HG03196 (cell line): ENCODE results near the gene SUN2.

Experiments used
- ATAC-seq: cut with Tn5 transposase; IDR thresholded peaks from one replicate; pipeline ENCODE4 v1.9.1; 2021; ENCODE audit not compliant: unreplicated experiment

Gene SUN2

DNA sequence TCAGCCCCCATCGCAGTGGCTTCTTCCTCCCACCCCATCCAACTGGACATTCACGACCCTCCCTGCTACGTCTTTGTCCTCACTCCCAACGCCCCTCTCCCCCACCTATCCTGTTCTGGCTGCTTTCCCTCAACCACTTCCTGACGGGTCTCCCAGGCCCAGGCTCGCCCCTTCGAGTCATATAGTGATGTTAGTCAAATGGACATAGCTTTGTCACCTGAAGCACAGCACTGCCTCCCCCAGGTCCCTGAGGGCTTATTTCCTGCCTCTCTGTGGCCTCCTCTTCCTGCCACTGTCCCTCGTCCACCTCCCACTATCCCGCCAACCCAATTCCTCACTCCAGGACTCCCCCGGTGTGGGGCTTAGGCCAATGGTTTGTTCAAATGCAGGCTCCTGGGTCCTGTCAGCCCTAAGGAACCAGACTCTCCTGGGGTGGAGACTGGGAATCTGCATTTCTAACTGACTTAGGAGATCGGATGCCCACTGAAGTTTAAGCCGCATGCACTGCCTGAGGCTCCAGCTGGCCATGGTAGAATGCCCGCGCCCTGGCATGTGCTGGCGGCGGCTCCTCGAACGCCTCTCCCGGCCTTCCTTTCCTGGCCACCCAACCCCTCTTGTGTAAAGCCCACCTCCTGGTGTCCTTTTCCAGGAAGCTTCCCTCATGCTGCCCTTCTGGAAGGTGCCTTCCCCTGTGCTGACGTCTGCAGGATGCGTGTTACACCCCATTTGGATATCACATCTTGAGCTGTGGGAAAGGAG lies 18.3 kb downstream of the SUN2 start:
- no peak for ATAC-seq

DNA sequence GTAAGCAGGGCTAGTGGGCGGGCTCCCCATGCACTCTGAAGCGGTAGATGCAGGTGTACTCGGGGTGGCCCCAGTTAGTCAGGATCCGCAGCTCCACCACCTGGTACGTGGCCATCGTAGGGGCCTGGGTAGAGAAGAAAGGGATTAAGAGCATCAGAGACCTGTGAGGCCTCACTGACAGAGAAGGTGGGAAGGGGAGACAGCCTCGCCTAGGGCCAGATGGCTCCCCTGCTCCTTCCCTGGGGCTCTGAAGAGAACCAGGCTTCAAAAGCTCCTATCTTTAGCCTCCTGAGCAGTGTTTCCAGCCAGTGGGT lies 19.6 kb downstream of the SUN2 start:
- ATAC-seq: no peak

DNA sequence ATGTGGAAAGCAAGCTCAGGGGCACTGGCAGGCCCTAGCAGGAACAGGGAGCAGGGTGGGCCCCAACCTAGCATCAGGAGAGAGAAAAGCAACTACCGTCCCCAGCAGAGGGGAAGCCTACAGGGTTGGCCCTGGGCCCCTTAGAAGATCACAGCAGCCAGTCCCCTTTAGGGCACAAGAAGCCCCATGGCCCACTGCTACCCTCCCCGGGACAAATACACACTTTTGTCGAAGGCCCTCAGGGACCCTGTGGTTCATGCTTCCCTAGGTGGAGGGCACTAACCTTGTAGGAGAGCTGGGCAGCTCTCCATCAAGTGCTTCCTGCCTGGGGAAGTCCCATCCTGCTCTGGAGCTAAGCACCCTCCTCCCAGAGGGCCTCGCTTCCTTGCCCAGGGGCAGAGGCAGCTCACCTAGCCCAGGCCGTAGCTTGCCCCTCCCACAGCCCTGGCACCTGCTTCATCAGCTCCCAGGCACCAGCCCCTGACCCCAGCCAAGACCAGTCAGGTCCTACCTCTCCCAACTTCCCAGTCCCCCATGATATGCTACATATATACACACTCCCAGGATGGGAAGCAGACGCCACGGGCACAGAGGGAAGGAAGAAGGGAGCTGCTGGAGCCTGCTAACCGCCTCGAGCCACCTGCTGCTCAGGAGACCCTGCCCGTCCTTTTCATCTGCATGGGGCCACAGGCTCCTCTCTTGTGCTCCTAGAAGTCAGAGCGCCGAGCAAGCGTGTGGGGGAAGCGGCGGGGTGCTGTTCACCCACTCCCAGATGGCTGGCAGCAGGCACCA lies 20.1 kb downstream of the SUN2 start:
- ATAC-seq: no peak

DNA sequence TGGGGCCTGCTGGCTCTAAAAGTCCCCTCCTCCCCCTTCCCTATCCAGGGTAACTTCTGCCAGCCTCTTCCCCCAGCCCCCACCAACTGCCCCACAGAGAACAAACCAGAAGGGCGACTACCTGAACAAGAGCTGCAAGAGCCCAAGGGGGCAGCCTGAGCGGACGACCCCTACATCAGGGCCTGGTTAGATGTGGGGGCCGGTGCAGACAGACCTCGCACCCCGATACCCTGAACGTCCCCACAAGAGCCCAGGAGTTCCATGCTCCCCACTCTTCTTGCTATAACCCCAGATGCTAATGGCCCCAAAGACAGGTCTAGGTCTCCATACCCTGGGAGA lies 20.7 kb downstream of the SUN2 start:
- ATAC-seq: no peak

DNA sequence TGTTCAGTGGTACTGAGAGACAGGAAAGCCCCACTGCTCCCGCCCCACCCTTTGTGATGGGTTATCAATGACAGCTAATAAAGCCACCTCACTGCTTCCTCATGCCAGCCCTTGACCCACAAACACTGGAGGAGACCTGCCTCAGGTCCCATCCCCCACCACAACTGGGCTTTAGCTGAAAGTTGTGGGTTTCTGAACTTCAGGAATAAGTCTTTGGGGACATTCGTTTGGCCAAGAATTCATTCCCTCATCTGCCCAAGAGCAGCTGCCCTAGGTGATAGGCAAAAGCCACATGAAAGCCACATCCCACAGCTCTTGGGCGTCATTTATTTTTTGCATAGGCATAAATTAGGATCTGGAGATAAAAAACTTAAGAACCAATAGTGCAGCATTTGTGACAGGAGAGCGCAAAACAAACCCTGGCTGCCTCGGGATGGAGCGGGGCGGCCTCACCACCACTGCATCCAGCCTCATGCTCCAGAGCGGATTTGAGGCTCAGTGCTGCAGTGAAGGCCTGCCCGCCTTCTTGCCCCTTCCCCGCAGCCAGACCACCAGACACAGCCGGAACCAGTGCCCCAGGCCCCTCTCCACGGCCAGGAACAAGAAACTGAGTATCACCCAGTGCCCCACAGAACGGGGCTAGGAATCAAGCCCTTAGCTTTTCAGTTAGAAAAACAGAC lies 21.2 kb downstream of the SUN2 start:
- ATAC-seq: no peak

DNA sequence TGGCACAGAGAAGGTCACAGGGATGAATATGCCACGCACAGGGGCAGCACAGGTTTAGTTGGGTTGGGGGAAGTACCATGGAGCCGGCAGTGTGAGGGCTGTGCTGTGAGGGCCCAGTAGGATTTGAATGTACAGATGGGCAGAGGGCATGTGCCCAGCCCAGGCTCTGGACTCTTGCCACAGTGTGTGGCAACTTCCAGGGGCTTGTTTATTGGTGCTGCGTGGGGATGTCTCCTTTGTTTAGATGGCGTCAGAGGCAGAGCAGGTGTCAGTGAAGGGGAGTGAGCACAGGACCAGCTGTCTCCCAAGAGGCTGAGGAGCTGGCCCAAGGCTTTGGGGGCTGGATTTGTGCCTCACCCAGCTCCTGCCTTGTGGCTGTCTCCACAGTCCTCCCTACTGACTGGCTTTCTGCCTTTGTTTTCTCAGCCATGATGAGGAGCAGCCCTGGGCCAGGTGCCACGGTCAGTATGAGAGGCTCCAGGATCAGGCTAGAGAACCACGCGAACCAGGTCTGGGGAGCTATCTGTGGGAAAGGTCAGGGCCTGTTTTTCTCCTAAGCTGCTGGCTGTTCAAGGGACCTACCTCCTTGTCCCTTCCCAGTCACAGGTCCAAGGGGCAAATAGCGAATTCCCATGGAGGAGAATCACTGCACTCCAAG lies 21.9 kb downstream of the SUN2 start:
- no peak for ATAC-seq

DNA sequence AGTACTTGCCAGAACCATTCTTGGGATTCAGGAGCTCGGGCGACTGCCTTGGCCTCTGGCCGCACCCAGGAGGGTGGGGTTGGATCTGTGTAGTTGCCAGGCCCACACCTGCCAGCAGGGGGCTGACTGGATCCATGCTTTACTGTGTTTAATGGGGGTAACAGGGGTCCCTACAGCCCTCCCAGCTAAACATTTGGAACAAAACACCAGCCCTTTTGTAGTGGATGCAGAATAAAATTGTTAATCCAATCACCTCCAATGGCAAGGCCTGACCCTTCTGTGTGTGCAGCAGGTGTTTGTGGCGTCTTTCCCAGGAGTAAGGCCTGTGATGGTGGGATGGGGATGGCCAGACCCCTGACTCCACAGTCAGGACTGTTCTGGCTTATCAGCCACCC lies 22.5 kb downstream of the SUN2 start:
- ATAC-seq: no peak

DNA sequence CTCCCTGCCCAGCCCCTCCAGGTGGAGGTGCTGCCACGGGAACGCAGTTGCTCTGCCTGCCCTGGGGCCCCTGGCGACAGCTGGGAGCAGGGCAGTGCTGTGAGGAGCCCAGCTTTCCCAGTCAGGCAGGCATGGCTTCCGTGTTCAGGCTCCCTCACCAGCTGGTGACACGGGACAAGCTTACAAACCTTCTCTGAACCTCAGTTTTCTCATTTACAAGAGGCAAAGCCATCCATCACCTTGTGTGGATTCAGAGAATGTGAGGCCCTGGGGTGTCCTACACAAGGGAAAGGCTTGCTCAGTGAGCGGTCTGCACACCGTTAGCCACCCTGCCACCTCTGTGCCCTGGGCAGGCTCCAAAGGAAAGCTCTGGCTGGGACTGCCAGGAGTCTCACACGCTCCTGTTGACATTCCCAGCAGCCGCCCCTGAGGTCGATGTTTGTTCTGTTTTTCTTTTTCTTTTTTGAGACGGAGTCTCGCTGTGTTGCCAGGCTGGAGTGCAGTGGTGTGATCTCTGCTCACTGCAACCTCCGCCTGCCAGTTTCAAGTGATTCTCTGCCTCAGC lies 23.5 kb downstream of the SUN2 start:
- no peak for ATAC-seq

DNA sequence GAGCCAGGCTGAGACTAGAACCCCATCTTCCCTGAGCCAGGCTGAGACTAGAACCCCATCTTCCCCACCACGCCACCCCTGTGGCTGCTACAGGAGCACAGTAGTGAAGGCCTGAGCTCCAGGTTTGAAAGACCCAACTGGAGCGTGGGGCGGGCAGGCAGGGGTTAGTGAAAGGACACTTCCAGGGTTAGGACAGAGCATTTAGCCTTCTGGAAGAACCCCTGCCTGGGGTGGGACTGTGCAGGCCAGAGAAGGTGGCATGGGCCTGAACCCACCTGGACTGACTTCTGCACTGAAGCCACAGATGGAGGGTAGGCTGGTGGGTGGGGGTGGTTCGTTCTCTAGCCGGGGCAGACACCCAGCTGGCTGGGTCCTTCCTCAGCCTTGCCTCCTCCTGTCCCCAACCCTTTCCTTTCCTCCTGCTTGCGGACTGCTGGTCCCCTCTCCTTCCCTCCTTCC lies 24.1 kb downstream of the SUN2 start:
- ATAC-seq: no peak

DNA sequence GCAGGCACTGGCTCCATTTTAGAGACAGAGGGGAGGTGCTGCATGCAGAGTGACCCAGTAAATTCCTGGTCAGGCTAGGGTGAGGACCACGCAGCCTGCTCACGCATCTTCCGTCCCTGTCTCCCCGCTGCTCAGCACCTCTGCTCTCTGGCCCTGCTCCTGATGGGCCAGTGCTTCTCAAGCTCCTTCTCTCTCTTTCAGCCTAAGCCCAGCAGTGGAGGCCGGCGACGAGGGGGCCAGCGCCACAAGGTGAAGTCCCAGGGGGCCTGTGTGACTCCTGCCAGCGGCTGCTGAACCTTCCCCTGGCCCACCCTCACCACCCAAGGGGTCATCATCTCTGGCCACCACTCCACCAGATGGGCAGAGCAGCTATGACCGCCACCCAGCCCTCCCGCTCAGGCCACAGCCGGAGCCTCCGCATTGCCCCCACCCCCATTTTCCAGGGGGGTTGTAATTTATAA lies 25.4 kb downstream of the SUN2 start:
- ATAC-seq: no peak

DNA sequence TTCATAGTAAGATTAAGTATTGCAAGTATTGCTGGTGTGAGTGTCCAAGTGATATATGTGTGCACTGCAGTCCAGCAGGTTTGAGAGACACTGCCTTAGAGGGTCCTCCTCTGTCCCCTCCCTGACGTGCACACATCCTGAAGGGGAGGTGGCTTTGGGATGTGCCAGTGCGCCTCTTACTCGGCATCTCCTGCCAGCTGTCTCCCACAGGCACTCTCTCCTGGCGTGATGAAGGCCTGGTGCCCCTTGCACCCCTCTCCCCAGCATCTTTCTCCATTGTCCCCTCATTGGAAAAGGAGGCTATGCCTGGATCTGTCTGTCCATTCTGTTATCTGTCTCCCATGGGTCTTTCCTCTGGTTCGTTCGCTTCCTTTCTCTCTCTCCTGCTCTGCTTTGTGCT lies 25.9 kb downstream of the SUN2 start:
- ATAC-seq: no peak

DNA sequence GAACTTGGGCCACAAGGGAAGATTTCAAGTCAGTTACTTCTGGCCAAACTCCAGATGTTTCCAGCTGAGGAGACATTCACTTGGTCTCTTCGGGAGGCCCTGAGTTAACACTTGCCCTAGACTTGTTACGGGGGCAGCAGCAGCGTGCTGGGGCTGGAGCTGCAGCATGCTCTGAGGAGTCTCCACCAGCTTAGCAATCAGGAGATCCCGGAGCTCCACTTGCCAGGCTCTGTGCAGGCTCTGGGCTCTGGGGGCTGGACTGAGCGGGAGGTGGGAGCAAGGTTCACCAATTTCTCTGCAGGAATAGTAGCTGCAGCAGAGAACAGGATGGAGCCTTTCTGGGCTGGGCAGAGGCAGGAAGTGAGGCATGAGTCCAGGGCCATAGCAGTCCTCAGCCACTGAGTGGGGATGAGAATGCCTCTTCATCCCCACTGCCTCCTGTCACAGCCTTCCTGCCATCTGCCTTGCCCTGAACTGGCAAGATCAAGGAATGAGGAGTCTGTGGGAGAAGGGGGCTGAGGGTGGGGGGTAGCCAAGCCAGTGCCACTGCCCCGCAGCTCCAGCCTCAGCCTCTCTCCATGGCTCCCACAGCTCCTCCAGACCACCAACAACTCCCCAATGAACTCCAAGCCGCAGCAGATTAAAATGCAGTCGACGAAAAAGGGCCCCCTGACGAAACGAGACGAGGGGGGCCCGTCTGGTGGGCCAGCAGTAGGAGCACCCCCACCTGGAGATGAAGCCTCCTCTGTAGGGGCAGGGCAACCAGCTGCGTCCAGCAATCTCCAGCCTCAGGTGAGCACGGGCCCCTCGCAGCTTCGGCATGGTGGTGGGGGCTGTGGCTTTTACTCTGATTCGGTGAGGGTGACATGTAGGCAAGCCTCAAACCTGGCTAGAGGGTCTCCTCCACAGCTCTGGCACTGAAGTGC lies 26.7 kb downstream of the SUN2 start:
- no peak for ATAC-seq

DNA sequence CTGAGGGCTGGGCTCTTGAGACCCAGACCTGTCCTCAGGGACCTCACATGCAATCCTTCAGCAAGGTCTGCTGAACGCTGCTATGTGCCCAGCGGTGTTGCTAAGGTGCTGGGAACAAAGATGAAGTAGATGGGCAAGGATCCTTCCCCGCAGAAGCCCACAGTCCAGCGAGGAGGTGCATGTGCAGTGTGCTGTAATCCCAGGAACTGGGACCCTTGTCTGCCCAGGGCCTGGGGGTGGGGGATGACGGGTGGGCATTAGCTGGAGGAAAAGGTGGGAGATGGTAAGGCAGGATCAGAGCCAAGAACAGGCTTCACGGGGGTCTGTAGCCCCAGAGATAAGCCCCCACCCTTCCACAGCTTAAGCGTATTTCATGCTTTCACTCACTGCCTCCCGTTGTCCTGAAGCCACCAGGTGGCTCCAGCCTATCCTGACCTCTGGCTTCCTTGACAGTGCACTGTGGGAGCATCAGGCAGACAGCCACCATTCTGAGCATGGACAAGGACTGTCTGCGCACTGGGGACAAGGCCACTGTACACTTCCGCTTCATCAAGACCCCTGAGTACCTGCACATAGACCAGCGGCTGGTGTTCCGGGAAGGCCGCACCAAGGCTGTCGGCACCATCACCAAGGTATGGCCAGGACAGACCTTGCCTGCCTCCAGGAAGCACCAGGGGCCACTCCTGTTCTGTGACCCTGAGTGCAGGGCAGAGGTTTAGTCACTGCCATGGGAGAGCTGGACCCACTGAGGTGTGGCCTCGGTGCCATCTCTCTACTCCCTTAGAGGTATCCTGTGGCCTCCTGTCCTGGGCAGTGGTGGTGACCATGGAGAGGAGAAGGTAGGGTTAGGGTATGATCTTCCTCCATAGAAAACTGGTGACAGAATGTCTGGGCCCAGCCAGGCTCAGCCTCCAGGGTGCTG lies 28.0 kb downstream of the SUN2 start:
- ATAC-seq: no peak

DNA sequence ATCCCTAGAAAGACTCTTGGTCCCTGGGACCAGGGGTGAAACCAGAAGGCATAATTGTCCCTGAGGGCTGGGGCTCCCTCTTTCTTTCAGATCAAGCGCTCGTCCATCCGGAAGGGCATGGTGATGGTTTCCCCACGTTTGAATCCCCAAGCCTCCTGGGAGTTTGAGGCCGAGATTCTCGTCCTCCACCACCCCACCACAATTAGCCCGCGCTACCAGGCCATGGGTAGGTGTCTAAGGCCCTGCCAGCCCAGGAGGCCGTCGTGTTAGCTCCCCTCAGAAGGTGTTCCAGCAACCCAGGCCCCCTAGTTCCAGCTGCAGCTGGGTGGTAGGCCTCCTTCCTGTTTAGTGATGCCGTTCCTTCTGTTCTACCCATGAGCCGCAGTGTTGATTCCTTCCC lies 28.7 kb downstream of the SUN2 start:
- ATAC-seq: no peak

DNA sequence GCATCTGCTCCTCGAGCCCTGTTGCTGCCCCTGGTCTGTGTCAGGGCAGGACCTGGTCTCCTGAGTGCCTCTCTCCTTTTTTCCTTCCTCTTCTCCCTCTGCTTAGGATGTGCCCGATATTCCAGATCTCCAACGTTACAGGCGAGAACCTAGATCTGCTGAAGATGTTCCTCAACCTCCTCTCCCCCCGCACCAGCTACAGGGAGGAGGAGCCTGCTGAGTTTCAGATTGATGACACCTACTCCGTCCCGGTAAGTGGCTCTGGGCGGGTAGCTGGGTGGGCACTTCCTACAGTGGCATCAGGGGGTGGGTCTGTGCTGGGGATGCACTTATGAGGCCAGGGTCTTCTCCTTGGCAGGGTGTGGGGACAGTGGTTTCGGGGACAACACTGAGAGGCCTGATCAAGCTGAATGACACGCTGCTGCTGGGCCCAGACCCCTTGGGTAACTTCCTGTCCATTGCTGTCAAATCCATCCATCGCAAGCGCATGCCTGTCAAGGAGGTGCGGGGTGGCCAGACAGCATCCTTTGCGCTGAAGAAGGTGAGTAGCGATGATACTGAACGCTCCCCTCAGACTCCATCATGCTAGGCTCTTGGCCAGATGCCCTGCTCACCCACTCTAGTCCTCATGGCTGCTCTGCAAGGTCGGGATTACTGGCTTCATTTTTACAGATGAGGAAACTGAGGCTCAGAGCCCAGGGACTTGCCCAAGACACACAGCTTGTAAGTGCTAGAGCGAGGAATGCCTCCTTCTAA lies 29.7 kb downstream of the SUN2 start:
- no peak for ATAC-seq

DNA sequence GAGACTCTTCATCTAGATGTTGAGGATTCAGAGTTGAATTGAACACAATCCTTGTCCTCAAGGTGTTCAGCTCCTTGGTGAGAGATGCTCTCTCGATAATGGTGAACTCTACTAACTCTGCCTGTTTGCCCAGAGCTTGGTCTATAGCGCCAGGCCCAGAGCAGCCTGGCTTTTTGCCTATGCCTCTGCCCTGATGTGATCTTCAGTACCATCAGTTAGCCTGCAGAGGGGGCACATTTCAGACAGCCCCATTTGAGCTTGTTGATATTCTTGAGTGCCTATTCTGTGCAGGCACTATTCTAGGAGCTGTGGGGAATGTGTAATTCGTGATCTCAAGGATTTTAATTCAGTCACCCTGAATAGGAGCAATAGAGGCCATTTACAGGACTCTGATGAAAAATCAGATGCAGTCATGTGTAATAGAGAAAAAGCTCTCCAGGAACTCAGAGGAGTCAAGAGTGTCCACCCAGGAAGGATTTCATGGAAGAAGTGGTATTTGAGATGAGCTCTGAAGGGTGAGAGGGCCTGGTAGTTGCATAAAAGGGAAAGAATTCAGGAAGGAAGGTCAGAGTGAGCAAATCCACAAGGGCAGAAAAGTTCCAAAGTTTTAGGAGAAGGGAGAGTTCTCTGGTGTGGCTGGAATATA lies 30.7 kb downstream of the SUN2 start:
- ATAC-seq: no peak

DNA sequence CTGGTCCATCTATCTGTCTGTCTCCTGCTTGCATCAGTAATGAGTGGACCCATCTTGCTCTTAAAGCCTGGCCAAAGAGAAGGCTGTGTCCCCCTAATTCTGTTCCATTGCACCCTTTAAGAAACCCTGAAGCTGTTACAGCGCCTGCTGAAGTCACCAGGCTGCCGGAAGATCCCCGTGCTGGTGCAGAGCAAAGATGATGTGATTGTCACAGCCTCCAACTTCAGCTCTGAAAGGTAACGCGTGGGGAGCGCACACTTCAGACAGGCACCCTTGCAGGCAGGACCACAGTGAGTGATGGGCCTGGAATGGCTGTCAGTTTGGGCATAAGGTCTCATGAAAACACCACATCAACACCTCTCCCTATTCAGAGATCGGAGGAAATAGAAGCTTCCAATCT lies 31.6 kb downstream of the SUN2 start:
- ATAC-seq: no peak

DNA sequence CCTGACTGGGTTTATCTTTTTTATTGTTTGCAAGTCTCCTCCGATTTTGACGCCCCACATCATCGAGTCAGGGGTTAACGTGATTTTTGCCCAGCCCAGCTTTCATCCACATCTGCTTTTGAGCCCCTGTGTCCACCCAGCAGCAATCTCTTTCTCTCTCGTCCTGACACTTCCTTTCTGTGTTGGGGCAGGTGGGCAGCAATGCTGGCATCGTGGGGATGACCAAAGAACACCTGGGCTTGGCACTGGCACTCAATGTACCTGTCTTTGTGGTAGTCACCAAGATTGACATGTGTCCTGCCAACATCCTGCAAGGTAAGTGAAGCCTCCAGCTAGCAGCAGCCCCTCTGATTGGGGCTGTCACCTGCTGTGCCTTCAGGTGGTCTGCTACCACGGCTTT lies 34.2 kb downstream of the SUN2 start:
- no peak for ATAC-seq
